ENCODE data around the gene RASSF7. TPM values are rescaled to one million over a fixed set of nuclear protein-coding genes. Genes with fewer than 3 reads are reported as not detected.

RASSF7 gene
- polyA plus RNA-seq, 2 of the 4 experiments (the other 2 are of a cell fraction) = 18.4 to 30.7 TPM

GRCh38 chr11:539971-540481 lies 20.7 kb upstream of the RASSF7 start:
- FAIRE-seq (no peak), ATAC-seq (no peak), DNase-seq (ENCODE audit: low read depth in 1 of 2, low spot score in 1 of 2) (no peak)
- WGBS (ENCODE audit: missing lambda C conversion rate) = 90% methylated on average over 5 of the region's 8 CpGs
- CTCF ChIA-PET = interaction anchor here (1.1 to 3.1 kb wide), 3 partner anchors 15 to 22 kb away, joined by 5 to 21 read pairs (median 8); no protein-coding TSS in a partner anchor
- POLR2A ChIA-PET = no interaction called here
- Histone ChIP-seq H3K4me2 (no peak overlapping the region), H3K27ac (no peak overlapping the region), H3K4me3 (no peak overlapping the region), H3K9me3 (no peaks in the 10 kb centered on the region), H3K4me1 (0 out of 3 replicates have a peak, but pooled peaks cover 3% of the 10 kb centered on the region)
- TF ChIP-seq ZC3H11A (IDR thresholded peaks at IDR 0.05) (no peak), SMC3 (IDR thresholded peaks at IDR 0.05) (no peak), NPAS2 (CRISPR knock-in tag; IDR thresholded peaks at IDR 0.05; ENCODE audit: borderline replicate concordance) (no peak)

GRCh38 chr11:540583-541432 lies 20.0 kb upstream of the RASSF7 start:
- CTCF ChIA-PET = interaction anchor here (1.1 to 3.1 kb wide), 3 partner anchors 14 to 23 kb away, joined by 5 to 21 read pairs (median 8); no protein-coding TSS in a partner anchor
- POLR2A ChIA-PET = no interaction called here
- H3K27ac ChIP-seq = no peak overlapping the region
- 0 out of 3 replicates have a peak, but pooled peaks cover 3% of the 10 kb centered on the region for H3K4me1 ChIP-seq
- no peak overlapping the region for H3K4me3 ChIP-seq
- WGBS (ENCODE audit: missing lambda C conversion rate) = 83% methylated on average over 15 of the region's 23 CpGs
- no peak overlapping the region for H3K4me2 ChIP-seq
- DNase-seq (ENCODE audit: low read depth in 1 of 2, low spot score in 1 of 2) (no peak), ATAC-seq (no peak), FAIRE-seq (no peak)
- H3K9me3 ChIP-seq = no peaks in the 10 kb centered on the region
- TF ChIP-seq RNF2 (IDR thresholded peaks at IDR 0.05; ENCODE audit: borderline replicate concordance, low read depth) (no peak), MYC (IDR thresholded peaks at IDR 0.05; ENCODE audit: borderline replicate concordance, low read length) (no peak), HMGXB4 (CRISPR knock-in tag; IDR thresholded peaks at IDR 0.05; ENCODE audit: borderline replicate concordance) (no peak), NPAS2 (CRISPR knock-in tag; IDR thresholded peaks at IDR 0.05; ENCODE audit: borderline replicate concordance) (no peak), BHLHE40 (IDR thresholded peaks at IDR 0.05; ENCODE audit: low read depth, low read length) (no peak), REST (IDR thresholded peaks at IDR 0.05) (no peak), CTCF (IDR thresholded peaks at IDR 0.05) (no peak), FOSL2 (IDR thresholded peaks at IDR 0.05) (no peak), FOSL2 (CRISPR knock-in tag; IDR thresholded peaks at IDR 0.05) (no peak), NFE2L2 (conservative IDR thresholded peaks at IDR 0.05; ENCODE audit: low read length) (no peak), FOSB (CRISPR knock-in tag; IDR thresholded peaks at IDR 0.05) (no peak), MAFK (IDR thresholded peaks at IDR 0.05; ENCODE audit: partially characterized antibody) (no peak), SREBF2 (IDR thresholded peaks at IDR 0.05) (no peak), MAZ (IDR thresholded peaks at IDR 0.05; ENCODE audit: borderline replicate concordance, low read depth, low read length) (no peak), FOXS1 (CRISPR knock-in tag; IDR thresholded peaks at IDR 0.05) (no peak), HOXB13 (CRISPR knock-in tag; IDR thresholded peaks at IDR 0.05; ENCODE audit: low read depth) (no peak), HES2 (IDR thresholded peaks at IDR 0.05) (no peak), HOXB5 (CRISPR knock-in tag; IDR thresholded peaks at IDR 0.05) (no peak), ATOH8 (CRISPR knock-in tag; IDR thresholded peaks at IDR 0.05; ENCODE audit: low read depth) (no peak), PBX3 (IDR thresholded peaks at IDR 0.05) (no peak), RARB (CRISPR knock-in tag; IDR thresholded peaks at IDR 0.05) (no peak)
